RPMI8226 (cell line): ENCODE results near the gene VPS37C.

Experiments used
- DNase-seq: peaks from one replicate; pipeline ENCODE4 v3.0.0-alpha.2; 2015

VPS37C gene

DNA sequence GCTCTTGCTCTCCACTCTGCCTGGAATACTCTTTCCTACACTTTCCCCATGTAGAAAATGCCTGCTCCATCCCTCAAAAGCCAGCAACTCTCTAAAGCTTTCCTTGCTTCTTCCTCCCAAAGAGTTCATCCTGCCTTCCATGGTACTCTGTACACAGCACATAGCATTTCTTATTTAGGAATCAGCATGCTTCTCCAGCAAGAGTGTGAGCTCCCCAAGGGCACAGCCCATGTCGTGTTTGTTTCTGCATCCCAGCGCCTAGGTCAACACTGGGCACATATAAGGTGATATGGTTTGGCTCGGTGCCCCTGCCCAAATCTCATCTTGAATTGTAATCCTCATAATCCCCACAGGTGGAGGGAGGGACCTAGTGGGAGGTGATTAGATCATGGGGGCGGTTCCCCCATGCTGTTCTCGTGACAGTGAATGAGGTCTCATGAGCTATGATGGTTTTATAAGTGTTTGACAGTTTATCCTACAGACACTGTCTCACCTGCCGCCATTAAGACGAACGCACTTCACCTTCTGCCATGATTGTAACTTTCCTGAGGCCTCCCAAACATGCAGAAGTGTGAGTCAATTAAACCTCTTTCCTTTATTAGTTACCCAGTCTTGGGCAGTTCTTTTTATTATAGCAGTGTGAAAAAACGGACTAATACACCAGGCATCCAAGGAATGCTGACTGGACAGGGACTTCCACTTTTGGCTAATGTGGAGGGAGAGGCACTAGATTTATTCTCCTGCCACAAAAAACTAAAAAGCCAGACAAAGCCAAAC, 8.2 kb downstream of the VPS37C start:
- no peak for DNase-seq

DNA sequence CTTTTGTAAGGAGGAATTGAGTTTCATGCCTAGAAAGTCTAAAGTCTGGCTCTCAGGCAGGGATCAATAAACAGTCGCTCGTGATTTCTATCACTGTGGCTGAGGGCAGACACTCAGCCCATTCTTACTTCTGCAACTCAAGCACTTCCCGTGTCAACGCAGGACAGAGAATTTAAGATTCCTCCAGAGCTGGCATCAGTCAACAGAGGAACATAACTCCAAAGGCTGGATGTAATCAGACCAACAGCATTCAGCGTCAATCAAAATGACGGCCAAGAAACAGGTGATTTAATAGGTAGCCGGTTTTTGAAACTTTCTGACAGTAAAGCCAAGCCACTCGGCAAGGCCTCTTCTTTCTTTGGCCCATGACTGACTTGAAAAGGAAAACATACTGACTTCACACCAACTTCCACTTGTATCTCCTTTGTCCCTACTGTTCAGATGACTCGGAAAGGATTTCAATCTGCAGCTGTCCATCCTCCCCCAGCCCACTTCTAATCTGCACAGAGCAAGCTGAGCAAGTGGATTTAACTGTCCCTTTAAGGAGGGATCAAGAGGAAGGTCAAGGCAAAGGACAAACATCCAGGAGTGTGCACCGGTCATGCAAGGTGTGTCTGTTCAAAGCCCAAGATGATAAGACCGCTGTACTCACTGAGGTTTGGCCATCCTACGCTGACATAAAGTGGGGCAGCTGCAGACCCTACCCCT, 9.5 kb downstream of the VPS37C start:
- DNase-seq: no peak

DNA sequence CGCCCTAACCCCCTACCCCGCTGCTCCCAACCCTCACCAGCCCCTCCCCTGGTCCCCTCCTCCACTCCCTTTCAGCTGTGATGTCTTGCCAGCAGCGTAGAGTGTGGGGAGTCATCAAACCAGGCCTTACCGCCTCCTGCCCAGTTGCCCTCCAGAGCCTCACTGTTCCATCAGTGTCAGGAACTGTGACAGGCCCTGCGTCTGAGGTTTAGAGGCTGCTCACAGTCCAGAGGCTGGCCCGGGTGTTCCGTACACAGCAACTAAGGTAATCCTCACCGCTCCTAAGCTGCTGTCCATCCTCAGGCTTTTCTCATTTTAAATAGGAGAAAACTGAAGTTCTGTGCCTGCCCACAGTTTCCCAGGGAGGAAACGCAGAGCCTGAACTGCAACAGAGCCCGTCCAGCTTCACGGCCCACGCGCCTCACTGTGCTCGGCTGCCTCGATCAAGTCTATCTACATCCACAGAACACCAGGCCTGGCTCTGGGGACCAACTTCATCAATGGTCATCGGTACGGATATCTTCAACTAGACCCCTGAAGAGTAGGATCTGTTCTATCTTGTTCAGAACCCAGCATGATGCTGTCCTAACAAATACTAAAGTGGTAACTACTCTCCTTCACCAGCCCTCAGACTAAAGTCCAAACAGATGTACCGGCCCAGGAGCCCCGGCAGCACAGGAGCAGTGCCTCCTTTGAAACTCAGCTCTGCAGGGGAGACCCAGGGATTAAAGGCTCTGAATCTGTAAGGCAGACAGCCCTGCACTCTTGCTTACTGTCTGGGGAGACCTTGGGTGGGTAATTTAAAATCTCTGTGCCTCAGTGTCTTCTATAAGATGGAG, 10.3 kb downstream of the VPS37C start:
- no peak for DNase-seq

DNA sequence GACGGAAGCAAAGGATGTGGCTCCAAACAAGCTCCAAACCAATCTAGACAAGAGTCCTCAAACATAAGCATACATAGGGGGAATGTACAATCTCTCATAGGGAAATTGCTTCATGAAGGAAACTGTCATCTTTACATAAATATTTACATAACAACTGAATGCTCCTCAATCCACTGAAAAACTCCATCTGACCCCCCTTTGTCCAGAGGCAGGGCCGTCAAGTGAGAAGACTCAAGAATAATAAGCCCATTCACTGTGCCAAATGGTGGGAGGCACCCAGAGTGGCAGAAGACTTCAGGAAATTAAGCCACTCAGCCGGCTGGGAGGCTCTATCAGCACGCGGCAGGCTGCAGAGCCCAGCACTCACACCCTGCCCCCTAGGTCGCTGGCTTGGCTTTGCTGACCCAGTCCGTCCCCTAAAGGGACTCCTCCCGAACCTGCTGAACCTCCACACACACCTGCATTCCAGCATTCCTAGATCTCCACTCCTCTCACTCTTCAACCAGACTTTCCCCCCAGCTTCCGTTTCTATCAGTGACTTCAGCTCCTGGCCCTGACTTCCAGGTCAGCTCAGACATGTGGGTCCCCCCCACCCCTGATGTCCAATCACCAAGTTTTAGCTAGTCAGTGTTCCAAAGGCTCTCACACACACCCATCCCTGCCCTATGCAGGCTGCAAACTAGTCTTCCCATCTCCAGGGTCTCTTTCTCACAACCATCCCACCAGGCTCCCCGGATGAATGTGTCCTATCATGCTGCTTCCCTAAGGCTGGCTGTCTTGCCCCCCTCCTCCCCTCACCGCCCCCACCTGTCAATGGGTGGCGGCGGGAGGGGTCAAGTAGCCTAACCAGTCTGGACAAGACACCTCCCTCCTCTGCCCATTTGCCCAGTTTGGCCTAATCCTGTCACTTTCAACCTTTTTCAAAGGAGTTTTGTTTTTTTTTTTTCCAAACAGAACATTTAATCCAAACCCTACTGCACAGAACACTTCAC, 11.3 kb downstream of the VPS37C start:
- no peak for DNase-seq

DNA sequence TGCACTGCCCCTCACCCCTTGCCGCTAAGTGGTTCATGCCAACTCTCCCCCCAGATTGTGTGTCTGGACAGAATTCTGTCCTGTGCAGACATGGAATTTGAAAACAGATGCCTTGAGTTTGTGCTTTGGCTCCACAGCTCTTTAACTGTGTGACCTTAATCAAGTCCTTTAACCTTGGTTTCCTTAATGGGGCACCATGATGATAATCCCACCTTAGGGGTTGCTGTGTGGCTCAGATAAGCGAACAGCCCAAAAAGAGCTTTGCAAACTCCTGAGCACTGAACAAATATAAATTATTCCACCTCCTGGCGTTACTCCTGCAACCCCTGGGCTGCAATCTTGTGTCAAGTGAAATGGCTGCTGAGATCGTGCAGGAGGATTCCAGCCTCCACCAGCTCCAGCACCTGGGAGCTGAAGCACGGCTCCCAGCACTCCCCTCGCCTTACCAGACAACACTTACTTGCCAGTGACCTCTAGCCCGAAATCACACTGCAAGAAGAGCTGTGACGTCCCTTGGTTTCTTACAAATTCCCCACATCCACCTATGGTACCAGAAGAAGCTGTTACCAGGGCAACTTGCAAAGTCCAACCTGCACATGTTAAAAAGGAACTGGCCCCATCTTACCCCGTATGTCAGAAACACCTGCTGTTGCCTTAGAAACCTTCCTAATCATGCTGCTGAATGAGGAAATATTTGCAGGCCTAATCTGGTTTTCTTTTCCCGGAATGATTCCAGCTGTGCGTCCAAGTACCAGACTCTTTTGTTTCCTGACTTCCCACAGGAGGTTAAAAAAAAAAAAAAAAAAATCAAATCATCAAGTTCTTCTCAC, 13.2 kb downstream of the VPS37C start:
- peak; percentile 37 for DNase-seq

DNA sequence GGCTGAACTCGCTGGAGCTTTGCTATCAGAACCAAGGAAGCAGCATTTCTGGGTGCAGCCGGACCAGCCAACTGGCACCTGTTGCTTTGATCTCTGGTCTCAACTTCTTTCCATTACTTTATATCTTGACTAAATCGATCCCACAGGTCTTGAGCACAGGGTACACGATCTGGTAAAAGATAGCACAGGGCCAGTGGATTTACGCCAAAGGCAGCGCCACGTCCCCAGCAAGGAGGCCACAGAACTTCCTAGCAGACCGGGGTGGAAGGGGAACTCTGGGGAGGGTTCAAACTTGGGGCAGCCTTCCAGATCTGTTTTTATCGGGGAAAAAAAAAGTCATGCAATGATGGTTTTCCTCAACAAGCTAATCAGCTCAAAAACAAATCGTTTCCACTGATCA, 14.0 kb downstream of the VPS37C start:
- no peak for DNase-seq

DNA sequence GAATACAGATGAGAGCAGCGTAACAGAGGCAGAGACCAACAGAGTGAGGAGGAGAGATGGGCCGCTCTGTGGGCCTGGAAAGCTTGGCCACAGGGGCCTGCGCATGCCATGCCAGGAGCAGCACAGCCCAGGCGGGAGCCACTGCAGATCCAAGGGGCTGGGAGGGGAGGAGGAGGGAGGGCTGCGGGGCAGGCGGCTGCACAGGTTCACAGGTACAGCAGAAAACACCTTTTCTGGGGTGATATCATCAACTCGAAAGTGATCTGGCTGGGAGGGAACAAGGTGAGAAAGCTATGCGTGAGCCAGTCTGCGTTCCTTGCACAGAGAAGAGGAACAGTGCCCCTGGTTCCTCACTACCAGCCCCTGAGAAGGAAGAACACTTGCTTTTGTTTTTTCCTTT, 14.8 kb downstream of the VPS37C start:
- no peak for DNase-seq

DNA sequence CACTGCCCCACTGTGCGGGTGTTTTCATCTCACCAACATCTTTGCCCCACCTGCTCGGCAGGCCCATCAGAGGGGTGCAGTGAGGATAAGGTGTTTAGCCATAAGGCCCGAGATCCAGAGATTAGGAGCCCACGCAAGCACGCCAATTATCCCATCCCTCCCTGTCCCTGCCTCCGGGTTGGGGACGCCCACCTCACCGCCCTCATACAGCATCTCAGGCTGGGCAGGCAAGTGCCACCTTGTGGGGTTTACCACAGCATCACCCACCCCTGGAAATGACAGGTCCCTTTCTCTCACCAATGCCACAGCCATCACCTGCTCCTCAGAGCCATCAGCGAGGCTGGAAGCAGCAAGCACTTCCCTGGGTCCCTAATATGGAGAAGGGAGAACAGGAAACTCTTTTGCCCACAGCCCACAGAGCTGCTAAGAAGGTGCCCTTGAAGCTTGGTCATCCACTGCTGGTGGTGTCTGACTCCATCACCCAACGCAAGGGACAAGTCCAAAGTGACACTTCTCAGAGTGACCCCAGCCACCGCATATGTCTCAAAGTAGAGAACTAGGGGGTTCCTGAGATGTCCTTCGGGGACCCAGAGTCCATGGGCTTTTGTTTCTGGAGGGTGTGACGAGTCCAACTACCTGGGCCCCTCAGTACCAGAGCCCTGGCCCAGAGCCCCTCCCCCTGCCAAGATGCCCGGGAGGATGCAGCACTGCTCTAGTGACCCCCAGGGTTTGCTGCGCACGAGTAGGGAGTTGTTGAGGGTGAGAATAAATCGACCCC, 15.8 kb downstream of the VPS37C start:
- no peak for DNase-seq

DNA sequence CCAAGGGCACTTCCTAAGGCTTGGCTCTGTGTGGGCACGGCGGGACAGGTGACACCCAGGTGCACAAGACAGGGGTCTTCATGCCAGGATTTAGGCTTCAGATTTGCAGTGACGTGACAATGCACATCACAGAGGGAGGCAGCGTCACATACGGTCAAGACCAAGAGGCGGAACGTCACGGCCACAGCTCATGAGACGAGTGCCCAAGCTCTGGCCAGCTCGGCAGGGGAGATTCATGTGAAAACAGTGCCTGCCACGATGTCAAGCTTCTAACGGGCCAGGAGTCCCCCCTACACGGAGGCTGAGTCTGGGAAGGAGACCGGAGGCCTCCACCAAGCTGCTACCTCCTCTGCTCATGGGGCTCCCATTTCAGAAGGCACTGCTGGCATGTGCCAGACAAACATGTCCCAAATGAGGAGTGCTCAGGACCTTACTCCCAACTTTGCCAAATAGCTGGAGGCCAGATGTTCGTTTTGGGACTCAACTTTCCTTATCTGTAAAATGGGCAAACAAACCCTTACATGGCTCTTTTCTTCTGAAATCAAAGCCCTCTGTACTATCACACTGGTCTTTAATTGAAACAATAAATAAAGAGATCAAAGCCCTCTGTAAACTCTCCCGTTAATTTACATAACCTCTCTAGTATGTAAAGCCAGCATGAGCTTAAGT, 16.6 kb downstream of the VPS37C start:
- no peak for DNase-seq

DNA sequence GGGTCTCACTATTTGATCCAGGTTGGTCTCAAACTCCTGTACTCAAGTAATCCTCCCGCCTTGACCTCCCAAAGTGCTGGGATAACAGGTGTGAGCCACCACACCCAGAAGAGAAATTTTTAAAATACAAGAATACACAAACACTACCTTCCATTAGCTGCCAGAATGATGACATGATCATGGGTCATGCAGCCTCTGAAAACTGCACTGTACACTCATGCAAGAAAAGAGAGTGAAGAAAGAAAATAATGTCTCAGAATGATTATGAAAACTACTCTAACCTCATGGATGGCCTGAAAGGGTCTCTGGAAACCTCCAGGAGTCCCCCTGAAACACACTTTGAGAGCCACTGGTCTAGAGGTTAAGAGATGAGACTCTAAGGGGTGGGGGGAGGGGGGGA, 18.8 kb downstream of the VPS37C start:
- no peak for DNase-seq

DNA sequence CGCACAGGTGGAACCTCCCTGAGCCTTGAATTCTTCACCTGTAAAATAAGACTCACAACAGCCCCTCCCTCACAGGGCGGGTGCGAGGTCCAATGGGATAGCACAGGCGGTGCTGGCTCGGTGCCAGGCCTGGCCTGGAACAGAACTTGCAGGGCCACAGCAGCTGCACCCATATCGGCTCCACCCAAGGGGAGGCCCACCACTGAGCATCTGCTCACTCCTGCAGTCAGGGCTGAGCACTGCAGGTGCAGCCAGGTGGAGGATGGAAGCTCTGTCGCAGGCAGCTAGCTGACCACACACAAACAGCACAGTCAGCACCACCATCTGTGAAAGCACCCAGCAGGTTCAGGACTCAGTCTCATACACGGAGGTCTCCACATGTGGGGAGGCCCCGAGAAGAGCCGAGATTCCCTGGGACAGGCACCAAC, 19.6 kb downstream of the VPS37C start:
- DNase-seq: peak; percentile 100

DNA sequence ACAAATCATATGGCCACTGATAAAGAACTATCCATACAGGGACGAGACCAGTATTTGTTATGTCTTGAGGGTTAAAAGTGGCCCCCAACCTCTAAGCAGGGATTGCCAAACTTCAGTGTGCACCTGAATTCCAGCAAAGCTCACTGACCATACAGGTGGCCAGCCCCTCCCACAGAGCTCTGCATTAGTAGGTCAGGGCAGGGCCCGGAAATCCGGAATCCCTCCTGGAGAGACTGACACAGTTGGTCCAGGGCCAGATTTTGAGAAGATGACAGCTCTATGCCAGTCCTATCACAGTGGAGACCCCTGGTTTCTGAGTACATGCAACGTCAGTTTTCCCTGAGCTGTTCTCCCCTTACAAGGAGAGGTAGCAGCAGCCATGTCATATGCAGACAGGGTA, 20.8 kb downstream of the VPS37C start:
- no peak for DNase-seq

DNA sequence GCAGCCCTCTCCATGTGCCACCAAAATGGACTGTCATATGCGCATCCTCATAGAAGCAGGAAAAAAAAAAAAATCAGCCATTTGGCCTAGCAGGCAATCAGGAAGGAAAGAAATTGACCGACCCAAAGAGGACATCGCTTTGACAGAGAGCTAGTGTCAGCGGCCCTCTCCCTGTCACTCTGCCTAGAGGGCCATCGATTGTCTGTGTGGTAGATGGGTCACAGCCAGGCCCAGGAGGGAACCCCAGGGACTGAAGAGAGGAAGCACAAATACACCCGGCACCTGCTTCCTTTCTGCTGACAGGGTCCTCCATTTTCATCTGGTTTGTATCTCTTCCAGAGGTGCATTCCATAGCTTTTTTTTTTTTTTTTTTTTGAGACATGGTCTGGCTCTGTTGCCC, 21.8 kb downstream of the VPS37C start:
- DNase-seq: no peak

DNA sequence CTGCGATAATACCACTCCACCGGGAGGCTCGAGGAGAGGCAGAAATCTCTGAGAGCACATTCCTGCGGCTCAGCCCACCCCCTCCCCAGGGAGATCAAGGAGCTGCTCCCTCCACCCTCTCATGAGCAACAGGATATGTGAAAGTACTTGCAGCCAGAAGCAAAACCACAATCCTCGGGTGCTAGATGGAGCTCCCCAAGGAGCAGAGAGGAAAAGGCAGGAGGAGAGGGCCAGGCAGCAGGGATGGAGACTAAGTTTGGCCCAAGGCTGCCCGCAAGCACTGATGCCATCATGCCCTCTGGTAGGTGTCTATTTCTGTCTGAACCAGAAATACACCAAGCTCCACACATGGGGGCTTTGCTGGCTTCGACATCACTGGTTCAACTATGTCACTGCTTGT, 22.3 kb downstream of the VPS37C start:
- no peak for DNase-seq

DNA sequence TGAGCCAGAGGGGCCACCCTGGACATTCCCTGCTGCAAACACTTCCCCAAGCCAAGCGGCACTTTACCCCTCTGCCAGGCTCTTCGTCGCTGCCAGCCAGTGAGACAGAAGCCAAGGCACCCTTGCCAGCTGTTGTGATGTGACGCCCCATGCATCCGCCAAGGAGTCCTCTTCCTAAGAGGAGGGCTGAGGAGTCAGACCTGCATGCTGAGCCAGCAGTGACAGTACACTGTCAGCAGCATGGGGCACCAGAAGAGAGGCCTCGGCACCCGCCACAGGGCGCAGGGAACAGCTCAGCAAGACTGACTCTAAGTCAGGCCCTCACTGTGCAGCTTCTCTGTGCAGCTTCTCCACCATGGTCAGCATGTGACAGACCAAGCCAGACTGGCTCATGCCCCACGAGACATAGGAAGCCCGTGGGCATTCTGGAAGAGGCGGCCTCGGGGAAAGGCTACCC, 26.4 kb downstream of the VPS37C start:
- DNase-seq: peak; percentile 54

DNA sequence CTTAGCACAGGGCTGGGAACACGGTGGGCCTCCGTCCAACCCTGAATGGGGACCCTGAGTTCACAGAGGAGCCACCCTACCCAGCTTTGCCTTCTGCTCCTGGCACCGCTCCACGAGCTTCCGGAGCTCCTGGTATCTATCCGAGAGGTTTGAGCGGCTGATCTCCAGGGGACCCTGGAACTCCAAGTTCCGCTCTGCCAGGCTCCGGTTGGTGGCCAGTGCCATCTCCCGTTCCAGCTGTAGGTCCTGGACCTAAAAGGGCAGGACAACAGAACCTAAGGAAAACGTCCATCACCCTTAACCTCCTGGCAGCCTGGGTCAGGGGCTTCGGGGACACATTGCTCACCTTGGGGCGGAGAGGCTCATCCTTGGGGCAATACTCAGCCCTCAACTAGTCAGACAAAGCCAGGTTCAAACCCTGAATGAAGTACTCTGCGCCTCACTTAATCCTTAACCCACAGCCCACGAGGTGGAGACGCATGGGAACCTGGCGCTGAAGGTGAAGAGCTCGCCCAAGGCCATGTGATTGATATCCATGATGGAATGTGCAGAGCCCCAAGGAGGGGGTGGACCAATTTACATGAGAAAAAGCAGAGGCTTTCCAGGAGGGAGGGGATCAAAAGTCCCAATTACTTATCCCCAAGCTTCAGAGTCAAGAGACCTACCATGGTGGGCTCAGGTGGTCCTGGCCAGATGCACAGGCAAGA, 27.1 kb downstream of the VPS37C start:
- DNase-seq: no peak

DNA sequence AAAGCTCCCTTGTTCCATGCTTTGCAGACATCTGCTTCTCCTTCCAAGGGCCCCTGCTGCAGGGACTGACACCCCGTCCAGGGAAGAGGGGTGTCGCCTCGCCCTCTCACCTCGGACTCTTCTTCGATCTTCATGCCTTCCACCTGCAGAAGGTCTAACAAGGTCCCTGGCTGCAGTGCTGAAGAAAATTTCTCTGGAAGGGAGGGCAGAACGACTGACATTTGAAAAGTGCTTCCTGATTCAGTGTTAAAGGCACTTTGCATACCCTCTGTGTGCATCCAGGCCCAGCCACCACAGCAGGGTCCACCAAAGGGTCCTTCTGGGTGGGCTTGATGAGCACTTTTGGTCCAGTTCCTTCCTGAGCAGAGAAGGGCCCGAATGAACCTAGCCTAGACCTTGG, 28.1 kb downstream of the VPS37C start:
- no peak for DNase-seq

DNA sequence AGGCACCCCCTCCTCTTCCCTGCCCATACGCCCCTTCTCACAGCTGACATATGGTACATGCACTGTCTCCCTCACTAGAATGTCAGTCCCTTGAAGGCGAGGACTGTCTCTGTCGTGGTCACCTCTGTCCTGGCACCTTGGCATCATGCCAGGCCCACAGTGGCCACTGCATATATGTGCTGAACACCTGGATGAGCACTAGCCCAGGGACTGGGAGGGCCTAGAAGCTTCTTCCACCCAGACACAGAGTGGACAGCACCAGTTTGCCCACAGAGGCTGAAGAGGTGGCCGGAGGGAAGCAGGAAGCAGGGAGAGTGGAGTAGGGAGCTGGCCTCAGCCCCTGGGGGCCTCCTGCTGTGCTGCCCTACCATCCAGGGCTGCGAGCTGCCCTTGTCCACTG, 28.6 kb downstream of the VPS37C start:
- no peak for DNase-seq

DNA sequence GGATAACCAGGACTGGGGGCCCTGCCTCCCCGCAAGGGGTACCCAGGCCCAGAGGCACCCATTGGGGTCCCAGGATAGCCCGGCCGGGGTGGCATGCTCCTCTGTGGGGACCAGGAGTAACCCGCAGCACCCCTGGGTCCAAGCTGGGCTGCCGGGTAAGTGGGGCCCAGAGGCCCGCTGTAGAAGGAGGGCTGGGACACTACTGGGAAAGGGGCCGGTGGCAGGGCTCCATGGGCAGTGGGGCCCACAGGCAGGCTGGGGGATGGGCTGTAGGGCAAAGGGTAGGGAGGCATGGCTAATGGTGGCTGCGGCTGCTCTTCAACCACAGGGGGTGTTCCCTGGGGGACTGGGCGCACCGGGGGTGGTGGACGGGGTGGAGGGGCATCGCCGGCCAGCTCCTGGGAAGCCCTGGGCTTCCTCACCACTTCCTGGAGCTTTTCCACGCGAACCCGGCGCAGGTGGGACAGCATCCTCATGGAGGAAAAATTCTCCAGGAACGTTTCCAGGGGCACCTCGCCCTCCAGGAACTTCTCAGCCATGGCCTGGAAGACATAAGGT, 29.1 kb downstream of the VPS37C start:
- DNase-seq: no peak
